ENCODE results near the gene KCNE3.

Gene KCNE3

DNA sequence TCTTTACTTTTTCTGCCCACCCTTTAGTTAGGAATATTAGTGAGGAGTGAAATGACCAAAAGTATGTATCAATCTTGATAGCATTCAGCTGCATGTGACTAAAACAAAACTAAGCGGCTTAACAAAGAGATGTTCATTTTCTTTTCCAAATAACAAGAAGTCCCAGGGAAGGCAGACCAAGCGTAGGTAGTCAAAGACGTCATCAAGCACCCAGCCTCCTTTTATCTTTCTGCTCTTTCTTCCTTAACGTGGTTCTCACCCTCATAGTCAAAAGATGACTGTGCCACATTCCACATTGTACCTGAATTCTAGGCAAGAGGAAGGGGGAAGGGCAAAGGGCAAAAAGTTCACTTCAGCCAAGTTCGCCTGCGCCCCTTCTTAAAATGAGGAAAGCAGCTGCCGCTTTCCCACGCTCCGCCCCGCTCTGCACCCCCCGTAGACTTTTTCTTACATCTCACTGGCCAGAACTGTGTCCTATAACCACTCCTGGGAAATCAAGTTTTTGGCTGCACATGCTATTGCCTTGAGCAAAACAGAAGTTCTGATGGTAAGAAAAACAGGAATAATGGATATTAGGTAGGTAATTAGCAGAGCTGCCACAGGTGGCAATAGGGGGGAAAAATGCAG, 54.5 kb downstream of the KCNE3 start:
- Histone ChIP-seq H3K27ac (ENCODE audit: low read depth, low read length) (no peak overlapping the region), H3K9me3 (ENCODE audit: insufficient read depth, low read length) (no peaks in the 10 kb centered on the region), H3F3A (ENCODE audit: insufficient read depth) (no peaks in the 10 kb centered on the region), H3K4me3 (ENCODE audit: insufficient read depth, low read length, poor library complexity, severe bottlenecking) (no peak overlapping the region), H3K4me2 (ENCODE audit: low read depth, low read length, poor library complexity, severe bottlenecking) (no peak overlapping the region), H2AFZ (ENCODE audit: low read depth, low read length, severe bottlenecking) (no peak overlapping the region), H3K9me2 (replicated peaks; ENCODE audit: insufficient read depth, low read length) (no peaks in the 10 kb centered on the region), H3K79me2 (ENCODE audit: insufficient read depth, low read length) (no peaks in the 10 kb centered on the region), H3K36me3 (ENCODE audit: low read length) (no peaks in the 10 kb centered on the region), H3K9ac (ENCODE audit: low read length) (no peak overlapping the region), H3K27me3 (ENCODE audit: low read length) (no peaks in the 10 kb centered on the region), H4K20me1 (ENCODE audit: low read depth, low read length) (no peaks in the 10 kb centered on the region)
- TF ChIP-seq, protein P1, sequence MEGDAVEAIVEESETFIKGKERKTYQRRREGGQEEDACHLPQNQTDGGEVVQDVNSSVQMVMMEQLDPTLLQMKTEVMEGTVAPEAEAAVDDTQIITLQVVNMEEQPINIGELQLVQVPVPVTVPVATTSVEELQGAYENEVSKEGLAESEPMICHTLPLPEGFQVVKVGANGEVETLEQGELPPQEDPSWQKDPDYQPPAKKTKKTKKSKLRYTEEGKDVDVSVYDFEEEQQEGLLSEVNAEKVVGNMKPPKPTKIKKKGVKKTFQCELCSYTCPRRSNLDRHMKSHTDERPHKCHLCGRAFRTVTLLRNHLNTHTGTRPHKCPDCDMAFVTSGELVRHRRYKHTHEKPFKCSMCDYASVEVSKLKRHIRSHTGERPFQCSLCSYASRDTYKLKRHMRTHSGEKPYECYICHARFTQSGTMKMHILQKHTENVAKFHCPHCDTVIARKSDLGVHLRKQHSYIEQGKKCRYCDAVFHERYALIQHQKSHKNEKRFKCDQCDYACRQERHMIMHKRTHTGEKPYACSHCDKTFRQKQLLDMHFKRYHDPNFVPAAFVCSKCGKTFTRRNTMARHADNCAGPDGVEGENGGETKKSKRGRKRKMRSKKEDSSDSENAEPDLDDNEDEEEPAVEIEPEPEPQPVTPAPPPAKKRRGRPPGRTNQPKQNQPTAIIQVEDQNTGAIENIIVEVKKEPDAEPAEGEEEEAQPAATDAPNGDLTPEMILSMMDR (IDR thresholded peaks at IDR 0.05; ENCODE audit: insufficient read depth, low read length, poor library complexity, severe bottlenecking): no peak
- no peak for TF ChIP-seq EZH2phosphoT487 (conservative IDR thresholded peaks at IDR 0.05; ENCODE audit: low read length)

DNA sequence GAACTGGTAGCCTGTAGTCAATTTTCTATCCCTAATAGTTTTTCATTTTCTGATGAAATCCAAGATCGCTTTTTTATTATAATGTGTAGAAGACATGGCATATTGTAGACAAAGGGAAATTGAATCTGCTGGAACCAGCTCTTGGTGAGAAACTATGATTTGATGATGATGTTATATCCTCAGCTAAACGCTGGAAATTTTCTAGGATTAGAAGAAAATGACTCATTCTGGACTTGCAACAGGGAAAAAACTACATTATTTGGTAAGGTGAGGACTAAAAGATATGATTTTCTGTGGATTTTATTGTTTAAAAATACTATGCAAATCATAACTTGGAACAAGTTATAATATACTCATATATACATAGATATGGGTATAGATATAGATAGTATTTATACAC, 55.0 kb downstream of the KCNE3 start:
- Histone ChIP-seq H3K27ac (ENCODE audit: low read depth, low read length) (no peak overlapping the region), H3K36me3 (ENCODE audit: low read length) (no peaks in the 10 kb centered on the region), H3F3A (ENCODE audit: insufficient read depth) (no peaks in the 10 kb centered on the region), H3K4me3 (ENCODE audit: insufficient read depth, low read length, poor library complexity, severe bottlenecking) (no peak overlapping the region), H3K9me3 (ENCODE audit: insufficient read depth, low read length) (no peaks in the 10 kb centered on the region), H3K79me2 (ENCODE audit: insufficient read depth, low read length) (no peaks in the 10 kb centered on the region), H2AFZ (ENCODE audit: low read depth, low read length, severe bottlenecking) (no peak overlapping the region), H3K9ac (ENCODE audit: low read length) (no peak overlapping the region), H3K27me3 (ENCODE audit: low read length) (no peaks in the 10 kb centered on the region), H3K9me2 (replicated peaks; ENCODE audit: insufficient read depth, low read length) (no peaks in the 10 kb centered on the region), H4K20me1 (ENCODE audit: low read depth, low read length) (no peaks in the 10 kb centered on the region), H3K4me2 (ENCODE audit: low read depth, low read length, poor library complexity, severe bottlenecking) (no peak overlapping the region)
- TF ChIP-seq EZH2phosphoT487 (conservative IDR thresholded peaks at IDR 0.05; ENCODE audit: low read length): no peak
- TF ChIP-seq, protein P1 (IDR thresholded peaks at IDR 0.05; ENCODE audit: insufficient read depth, low read length, poor library complexity, severe bottlenecking): no peak

DNA sequence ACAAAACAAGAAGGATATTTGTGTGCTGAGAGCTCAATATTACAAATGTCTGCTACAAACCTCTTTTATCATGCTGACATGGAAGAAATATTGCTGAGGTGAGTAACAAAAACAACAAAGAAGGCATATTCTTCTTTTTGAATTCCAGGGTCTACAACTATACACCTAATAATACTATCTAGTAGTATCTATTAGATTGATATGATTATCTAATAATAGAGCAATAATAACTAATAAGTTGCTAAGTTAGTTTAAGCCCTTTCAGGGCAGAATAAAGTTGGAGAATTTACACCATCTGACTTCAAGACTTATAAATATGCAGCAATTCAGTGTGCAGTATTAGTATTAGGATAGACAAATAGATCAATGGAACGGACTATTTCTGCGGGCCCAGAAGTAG, 57.7 kb downstream of the KCNE3 start:
- Histone ChIP-seq H3F3A (ENCODE audit: insufficient read depth) (no peaks in the 10 kb centered on the region), H3K4me2 (ENCODE audit: low read depth, low read length, poor library complexity, severe bottlenecking) (no peak overlapping the region), H3K27ac (ENCODE audit: low read depth, low read length) (no peak overlapping the region), H3K36me3 (ENCODE audit: low read length) (no peaks in the 10 kb centered on the region), H3K9ac (ENCODE audit: low read length) (no peak overlapping the region), H3K27me3 (ENCODE audit: low read length) (no peaks in the 10 kb centered on the region), H3K79me2 (ENCODE audit: insufficient read depth, low read length) (no peaks in the 10 kb centered on the region), H3K9me3 (ENCODE audit: insufficient read depth, low read length) (no peaks in the 10 kb centered on the region), H3K4me3 (ENCODE audit: insufficient read depth, low read length, poor library complexity, severe bottlenecking) (no peak overlapping the region), H4K20me1 (ENCODE audit: low read depth, low read length) (no peaks in the 10 kb centered on the region), H2AFZ (ENCODE audit: low read depth, low read length, severe bottlenecking) (no peak overlapping the region), H3K9me2 (replicated peaks; ENCODE audit: insufficient read depth, low read length) (no peaks in the 10 kb centered on the region)
- no peak for TF ChIP-seq EZH2phosphoT487 (conservative IDR thresholded peaks at IDR 0.05; ENCODE audit: low read length)
- TF ChIP-seq, protein P1 (IDR thresholded peaks at IDR 0.05; ENCODE audit: insufficient read depth, low read length, poor library complexity, severe bottlenecking): no peak
